Endodermal cell (in vitro differentiated cells): ENCODE data around the gene TRAF3. TPM values are rescaled to one million over a fixed set of nuclear protein-coding genes. Genes with fewer than 3 reads are reported as not detected.
"Not testable (repeated sequence)": the region's sequence is repeated elsewhere in the genome, so short reads cannot be mapped to it uniquely, and the experiment has no call there.

Experiments
- DNase-seq: peaks from one replicate; pipeline ENCODE4 v3.0.0-alpha.2; 2017
- H3K27ac ChIP-seq: 2 replicates; pipeline ENCODE4 v1.5.1; 2013; ENCODE audit warnings: mild to moderate bottlenecking, low read depth, low read length, moderate library complexity
- H3K27me3 ChIP-seq: 2 replicates; pipeline ENCODE4 v1.6.1; 2013; ENCODE audit warnings: mild to moderate bottlenecking, low read length, moderate library complexity; ENCODE audit not compliant: insufficient read depth, control insufficient read depth, poor library complexity, severe bottlenecking
- H3K36me3 ChIP-seq: 2 replicates; pipeline ENCODE4 v1.7.0; 2013; ENCODE audit warnings: mild to moderate bottlenecking, low read length, moderate library complexity; ENCODE audit not compliant: control insufficient read depth, insufficient read depth
- H3K4me1 ChIP-seq: one replicate; pipeline ENCODE4 v1.7.0; 2013; ENCODE audit warnings: low read length; ENCODE audit not compliant: control insufficient read depth, insufficient read depth
- H3K4me3 ChIP-seq: 2 replicates; pipeline ENCODE4 v1.5.1; 2013; ENCODE audit warnings: mild to moderate bottlenecking, low read length, moderate library complexity
- H3K9ac ChIP-seq: 2 replicates; pipeline ENCODE4 v1.6.1; 2013; ENCODE audit warnings: mild to moderate bottlenecking, low read length, moderate library complexity; ENCODE audit not compliant: poor library complexity, severe bottlenecking; ENCODE audit errors: extremely low read depth
- H3K9me3 ChIP-seq: 2 replicates; pipeline ENCODE4 v1.6.1; 2013; ENCODE audit warnings: mild to moderate bottlenecking, low read length, moderate library complexity; ENCODE audit not compliant: control insufficient read depth
- H3K27ac Mint-ChIP-seq: 2 replicates; pipeline ENCODE4 v1.8.0; 2020; ENCODE audit warnings: mixed read lengths
- H3K27me3 Mint-ChIP-seq: 2 replicates; pipeline ENCODE4 v1.8.0; 2021; ENCODE audit warnings: mild to moderate bottlenecking, mixed read lengths; ENCODE audit not compliant: insufficient read depth
- H3K36me3 Mint-ChIP-seq: 2 replicates; pipeline ENCODE4 v1.8.0; 2020; ENCODE audit warnings: low read depth, mixed read lengths
- H3K4me1 Mint-ChIP-seq: 2 replicates; pipeline ENCODE4 v1.8.0; 2020; ENCODE audit warnings: mixed read lengths
- H3K4me3 Mint-ChIP-seq: 2 replicates; pipeline ENCODE4 v1.8.0; 2020; ENCODE audit warnings: mild to moderate bottlenecking, moderate library complexity, mixed read lengths
- H3K9me3 Mint-ChIP-seq: 2 replicates; pipeline ENCODE4 v1.8.0; 2020; ENCODE audit warnings: mild to moderate bottlenecking, mixed read lengths
- WGBS, 2 experiments: methylation state at CpG; one replicate each; pipeline versions ENCODE4 v1.1.5 to v1.1.7; 2013; ENCODE audit warnings: missing lambda C conversion rate in 2 of 2, mixed read lengths in 1 of 2; ENCODE audit not compliant: insufficient coverage in 1 of 2, insufficient read length in 1 of 2; 5-methylcytosine and 5-hydroxymethylcytosine counted together
- total RNA-seq, 2 donors: library from RNA; stranded (reverse); fragmentation: NEBNext Ultra II Directional in 1 of 2; extraction: Animal tissue kit (Norgen Biotek cat#: 25700) in 1 of 2; gene quantifications; 2 replicates in 1 of 2; 3 replicates in 1 of 2; pipeline ENCODE4 v1.2.1, GENCODE V29; 2021
- TF ChIP-seq, protein P1 (sequence below): fragments of 200-600 bp; sonication (generic); conservative IDR thresholded peaks from 2 replicates; pipeline ENCODE4 v1.5.0; 2021; ENCODE audit warnings: antibody characterized with exemption, mild to moderate bottlenecking

TRAF3 gene
- total RNA-seq, 2 donors from 2014 or later = 16.7 to 23.8 TPM

DNA sequence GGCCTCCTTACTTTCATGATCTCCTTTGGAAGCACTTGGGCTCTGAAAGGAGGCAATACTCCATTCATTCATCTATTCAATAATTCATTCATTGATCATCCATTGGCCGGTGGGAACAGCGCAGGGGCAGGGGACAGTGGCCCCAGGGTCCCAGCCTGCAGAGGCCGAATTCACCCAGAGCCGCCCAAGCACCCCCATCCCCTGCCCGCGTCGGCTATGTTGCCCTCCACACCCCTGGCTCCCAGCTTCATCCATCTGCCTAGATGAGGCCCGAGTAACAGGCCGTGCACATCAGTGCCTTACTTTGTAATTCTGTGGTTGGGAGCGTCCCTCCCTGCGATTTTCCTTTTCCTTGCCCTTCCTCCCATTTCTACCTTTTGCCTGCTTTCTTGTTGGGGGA is 148.4 kb downstream of the TRAF3 start:
- H3K4me1 Mint-ChIP-seq = peaks cover 6% of the 10 kb centered on the region
- H3K4me3 Mint-ChIP-seq = no peak overlapping the region
- peaks cover 41% of the 10 kb centered on the region for H3K27me3 Mint-ChIP-seq
- H3K9me3 Mint-ChIP-seq = no peaks in the 10 kb centered on the region
- no peak overlapping the region for H3K9ac ChIP-seq
- H3K36me3 ChIP-seq = no peaks in the 10 kb centered on the region
- H3K27me3 ChIP-seq = peaks cover 90% of the 10 kb centered on the region
- DNase-seq = no peak
- H3K4me1 ChIP-seq = peaks cover 8% of the 10 kb centered on the region
- H3K9me3 ChIP-seq = no peaks in the 10 kb centered on the region
- TF ChIP-seq, protein P1, sequence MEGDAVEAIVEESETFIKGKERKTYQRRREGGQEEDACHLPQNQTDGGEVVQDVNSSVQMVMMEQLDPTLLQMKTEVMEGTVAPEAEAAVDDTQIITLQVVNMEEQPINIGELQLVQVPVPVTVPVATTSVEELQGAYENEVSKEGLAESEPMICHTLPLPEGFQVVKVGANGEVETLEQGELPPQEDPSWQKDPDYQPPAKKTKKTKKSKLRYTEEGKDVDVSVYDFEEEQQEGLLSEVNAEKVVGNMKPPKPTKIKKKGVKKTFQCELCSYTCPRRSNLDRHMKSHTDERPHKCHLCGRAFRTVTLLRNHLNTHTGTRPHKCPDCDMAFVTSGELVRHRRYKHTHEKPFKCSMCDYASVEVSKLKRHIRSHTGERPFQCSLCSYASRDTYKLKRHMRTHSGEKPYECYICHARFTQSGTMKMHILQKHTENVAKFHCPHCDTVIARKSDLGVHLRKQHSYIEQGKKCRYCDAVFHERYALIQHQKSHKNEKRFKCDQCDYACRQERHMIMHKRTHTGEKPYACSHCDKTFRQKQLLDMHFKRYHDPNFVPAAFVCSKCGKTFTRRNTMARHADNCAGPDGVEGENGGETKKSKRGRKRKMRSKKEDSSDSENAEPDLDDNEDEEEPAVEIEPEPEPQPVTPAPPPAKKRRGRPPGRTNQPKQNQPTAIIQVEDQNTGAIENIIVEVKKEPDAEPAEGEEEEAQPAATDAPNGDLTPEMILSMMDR = no peak
- no peak overlapping the region for H3K27ac Mint-ChIP-seq
- WGBS, 2 experiments = 70 to 84% methylated on average over 4 to 11 of the region's 11 CpGs
- no peak overlapping the region for H3K4me3 ChIP-seq
- no peak overlapping the region for H3K27ac ChIP-seq
- H3K36me3 Mint-ChIP-seq = no peaks in the 10 kb centered on the region

DNA sequence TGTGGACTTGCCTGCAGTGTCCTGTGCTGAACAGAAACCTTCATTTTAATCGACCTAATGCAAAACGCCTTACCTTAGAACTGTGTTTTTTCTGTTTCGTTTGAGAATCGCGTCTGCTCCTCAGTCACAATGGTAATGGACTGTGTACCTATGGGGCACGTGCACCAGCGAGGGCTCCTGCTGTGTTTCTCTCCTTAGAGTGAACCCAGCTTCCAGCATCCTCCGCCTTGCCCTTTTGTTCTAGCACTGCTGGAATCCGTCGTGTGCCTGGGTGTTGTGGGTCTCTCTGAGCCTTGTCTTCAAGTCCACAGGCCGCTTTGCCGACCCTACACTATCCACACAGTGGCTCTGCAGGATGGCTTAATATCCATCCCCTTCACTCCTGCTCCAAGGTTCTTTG is 148.9 kb downstream of the TRAF3 start:
- peaks cover 46% of the 10 kb centered on the region for H3K27me3 Mint-ChIP-seq
- TF ChIP-seq, protein P1 = no peak
- no peaks in the 10 kb centered on the region for H3K9me3 Mint-ChIP-seq
- no peak overlapping the region for H3K9ac ChIP-seq
- 38 to 45% methylated on average over 7 to 11 of the region's 12 CpGs for WGBS, 2 experiments
- peaks cover 90% of the 10 kb centered on the region for H3K27me3 ChIP-seq
- DNase-seq = no peak
- H3K36me3 ChIP-seq = no peaks in the 10 kb centered on the region
- H3K36me3 Mint-ChIP-seq = no peaks in the 10 kb centered on the region
- H3K4me3 Mint-ChIP-seq = no peak overlapping the region
- peaks cover 8% of the 10 kb centered on the region for H3K4me1 ChIP-seq
- no peak overlapping the region for H3K4me3 ChIP-seq
- H3K9me3 ChIP-seq = no peaks in the 10 kb centered on the region
- H3K27ac ChIP-seq = no peak overlapping the region
- no peak overlapping the region for H3K27ac Mint-ChIP-seq
- H3K4me1 Mint-ChIP-seq = peaks cover 6% of the 10 kb centered on the region

- H3K27ac ChIP-seq, H3K9ac ChIP-seq, H3K9me3 ChIP-seq, H3K4me1 Mint-ChIP-seq, H3K4me3 Mint-ChIP-seq, H3K4me1 ChIP-seq, H3K36me3 ChIP-seq, H3K9me3 Mint-ChIP-seq, H3K4me3 ChIP-seq, H3K27ac Mint-ChIP-seq, H3K36me3 Mint-ChIP-seq, DNase-seq: not testable (repeated sequence)
- H3K27me3 Mint-ChIP-seq = peaks cover 51% of the 10 kb centered on the region
- WGBS, 2 experiments = 95 to 96% methylated on average over 4 to 10 of the region's 10 CpGs
- H3K27me3 ChIP-seq = peaks cover 86% of the 10 kb centered on the region
Measured at GRCh38 chr14:102926840-102927239, 149.6 kb downstream of the TRAF3 start.

GRCh38 chr14:102927346-102927877 is 150.2 kb downstream of the TRAF3 start:
- Histone ChIP-seq H3K9me3 (no peaks in the 10 kb centered on the region), H3K36me3 (no peaks in the 10 kb centered on the region), H3K27ac (no peak overlapping the region), H3K4me1 (peaks cover 8% of the 10 kb centered on the region), H3K27me3 (peaks cover 80% of the 10 kb centered on the region), H3K4me3 (no peak overlapping the region), H3K9ac (no peak overlapping the region)
- H3K9me3 Mint-ChIP-seq = no peaks in the 10 kb centered on the region
- H3K27ac Mint-ChIP-seq = no peak overlapping the region
- H3K27me3 Mint-ChIP-seq = peaks cover 54% of the 10 kb centered on the region
- peaks cover 4% of the 10 kb centered on the region for H3K36me3 Mint-ChIP-seq
- peak overlapping the region; percentile 61 for H3K4me3 Mint-ChIP-seq
- H3K4me1 Mint-ChIP-seq = peaks cover 6% of the 10 kb centered on the region
- TF ChIP-seq, protein P1 = no peak
- no peak for DNase-seq
- WGBS, 2 experiments = 60 to 61% methylated on average over 10 to 19 of the region's 19 CpGs
